Heart left ventricle (tissue), 13 donors: ENCODE measurements around the gene ZBTB20.

Experiments used
- CTCF ChIP-seq, 12 donors: fragments of 200-600 bp; sonication (generic) in 4 of 12; IDR thresholded peaks; one replicate each; pipeline versions ENCODE4 v1.5.0 to v1.8.0; 2018 to 2022; ENCODE audit warnings: antibody characterized with exemption in 12 of 12, mild to moderate bottlenecking in 5 of 12
- POLR2A ChIP-seq, 2 donors: fragments of 450-650 bp; IDR thresholded peaks; one replicate each; pipeline ENCODE4 v1.6.1; 2017; ENCODE audit warnings: antibody characterized with exemption in 2 of 2, mild to moderate bottlenecking in 2 of 2, moderate library complexity in 2 of 2
- donor health status: ischemic (EF 13 %, LVEDD 7.1; RV severe dilation, severe dysfunction).
- donor health status: DM: no; HTN: yes; CAD: no.
- donor health status: DM: no; HTN: no; CAD: no.
- donor health status: ischemic (EF 25% LVEDD 6.9; RV normal size, moderate dysfunction).
- donor health status: ischemic (EF 25% LVEDD 5.7; RV mildly dilated, moderate dysfunction).
- donor health status: ischemic (EF 35%, LVEDD 5.7; RV mildly dilated, moderate dysfunction).
- donor health status: nonischemic (EF 11% LVEDD 7.7; RV severe dilation, severe dysfunction).
- donor health status: DM: yes; HTN: yes; CAD: no.
- donor health status: PGD.
- donor health status: ischemic (EF 29% LVEDD 5.4; RV normal size, mild dysfunction).
- donor health status: nonischemic (EF 23%, LVEDD 6.1; RV moderate dilation, normal function).

GRCh38 chr3:115062009-115062408 is 85.1 kb downstream of the ZBTB20 start:
- TF ChIP-seq CTCF (IDR thresholded peaks at IDR 0.05), result no peak
- TF ChIP-seq POLR2A (IDR thresholded peaks at IDR 0.05), result no peak
